ENCODE data around the gene AGBL3.

The AGBL3 gene

DNA sequence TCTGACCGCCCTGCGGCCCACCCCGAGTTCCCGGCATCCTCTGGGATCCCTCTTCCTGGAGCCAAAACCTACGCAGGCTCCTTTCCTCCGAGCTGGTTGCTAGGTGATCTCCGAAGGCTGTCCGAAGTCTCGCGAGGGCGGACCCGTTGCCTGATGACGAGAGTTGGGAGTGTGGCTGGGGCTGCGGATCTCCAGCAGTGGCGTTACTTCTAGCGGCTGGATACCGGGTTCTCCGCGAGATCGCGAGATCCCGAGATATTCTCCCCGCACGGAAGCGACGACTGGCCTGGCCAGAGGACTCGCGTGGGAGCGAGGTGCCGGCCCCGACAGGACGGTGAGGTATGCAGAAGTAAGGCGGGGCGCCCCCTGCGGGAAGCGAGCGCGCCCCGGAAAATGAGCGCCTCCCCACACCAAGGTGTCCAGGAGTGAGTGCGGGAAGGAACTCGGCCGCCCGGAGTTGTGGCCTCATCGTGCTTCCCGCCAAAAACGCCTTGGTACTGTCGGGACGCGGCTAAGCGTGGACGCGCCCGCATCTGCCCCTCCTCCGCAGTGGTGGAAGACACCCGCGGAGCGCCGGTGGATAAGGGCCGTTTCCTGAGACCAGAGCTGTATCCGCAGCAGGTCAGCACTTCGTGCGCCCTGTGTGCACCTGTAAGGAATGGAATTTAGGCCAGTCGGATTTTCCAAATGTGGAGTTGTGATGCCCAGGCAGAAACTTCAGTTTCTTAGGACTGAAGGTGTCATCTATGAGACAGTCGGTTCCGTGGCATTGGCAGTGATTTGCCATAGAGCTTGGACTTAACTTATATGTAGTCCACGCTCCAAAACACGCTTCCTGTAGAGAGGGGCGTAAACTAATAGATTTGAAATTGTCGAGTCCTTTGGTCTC is at the start of gene AGBL3:
Gene AGBL3 (plus strand): TSS at position 146 of the 889 bp plus-strand sequence. CDS start 1,426 bp downstream, outside the sequence.
- peak within 1 kb of the TSS; percentile 85 for H3K9ac ChIP-seq (ENCODE audit: low read depth, low read length)
- H3K9me3 ChIP-seq (ENCODE audit: insufficient read depth, low read depth, low read length), result no peaks in the 10 kb centered on the region
- H3K27me3 ChIP-seq (ENCODE audit: insufficient read depth, low read length), result no peaks in the 10 kb centered on the region
- 0 out of 2 replicates have a peak, but pooled peaks cover 3% of the 10 kb centered on the region for H3K4me1 ChIP-seq (ENCODE audit: insufficient read depth, low read length)
- H3K36me3 ChIP-seq (ENCODE audit: insufficient read depth, low read depth, low read length), result peaks cover 12% of the 10 kb centered on the region
- peak within 1 kb of the TSS; percentile 68 for H3K27ac ChIP-seq (ENCODE audit: low read length)
- peak within 1 kb of the TSS; percentile 86 for H3K4me3 ChIP-seq (ENCODE audit: low read length)

DNA sequence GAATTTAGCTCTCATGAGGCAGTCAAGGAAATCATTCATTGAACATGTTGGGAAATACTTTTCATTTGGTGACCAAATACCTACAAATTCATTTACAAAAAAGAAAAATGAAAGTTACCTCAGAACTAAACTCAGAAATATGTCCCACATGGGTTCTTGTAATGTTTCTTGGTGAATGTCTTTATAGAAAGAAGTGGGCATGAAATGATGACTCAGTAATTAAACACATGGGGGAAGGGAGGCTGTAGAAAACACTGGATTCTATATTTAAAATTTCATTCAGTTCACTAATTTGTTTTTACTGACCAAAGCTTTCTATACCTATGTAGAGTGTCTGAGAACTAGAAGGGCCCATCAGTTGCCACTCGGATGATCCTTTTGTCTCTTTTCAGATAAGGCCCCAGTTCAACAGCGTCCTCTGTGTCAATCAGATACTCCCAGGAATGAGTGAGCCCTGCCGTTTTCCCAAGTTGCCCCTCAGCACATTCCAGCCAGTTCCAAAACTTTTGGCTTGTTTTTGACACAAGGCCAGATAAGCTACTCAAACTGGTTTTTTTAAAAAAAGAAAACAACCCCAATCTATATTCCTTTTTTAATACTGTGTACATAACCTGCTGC is 49.3 kb upstream of the AGBL3 start:
- Histone ChIP-seq H3K4me3 (ENCODE audit: low read length) (no peak overlapping the region), H3K27ac (ENCODE audit: low read length) (peak overlapping the region; percentile 6), H3K9me3 (ENCODE audit: insufficient read depth, low read depth, low read length) (no peaks in the 10 kb centered on the region), H3K4me1 (ENCODE audit: insufficient read depth, low read length) (peaks cover 11% of the 10 kb centered on the region), H3K27me3 (ENCODE audit: insufficient read depth, low read length) (no peaks in the 10 kb centered on the region), H3K36me3 (ENCODE audit: insufficient read depth, low read depth, low read length) (peaks cover 52% of the 10 kb centered on the region), H3K9ac (ENCODE audit: low read depth, low read length) (no peak overlapping the region)

DNA sequence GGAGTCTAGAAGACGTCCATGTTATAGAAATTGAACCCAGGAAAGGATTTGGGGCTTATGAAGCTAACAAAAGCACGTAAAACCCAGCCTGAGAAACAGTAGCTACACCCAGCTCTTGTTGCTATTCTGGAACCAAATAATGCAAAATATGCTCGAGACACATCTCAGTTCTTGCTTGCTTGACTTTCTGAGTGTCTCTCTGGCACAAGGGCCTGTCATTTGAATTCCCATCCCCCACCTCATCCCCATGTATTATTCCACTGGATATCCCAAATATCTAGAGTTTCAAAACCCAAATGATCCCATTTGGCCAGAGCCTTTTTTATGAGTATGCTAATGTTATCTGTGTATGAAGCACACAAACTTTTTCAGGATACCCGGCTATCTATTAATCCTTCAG is 48.2 kb upstream of the AGBL3 start:
- peaks cover 11% of the 10 kb centered on the region for H3K4me1 ChIP-seq (ENCODE audit: insufficient read depth, low read length)
- no peak overlapping the region for H3K9ac ChIP-seq (ENCODE audit: low read depth, low read length)

DNA sequence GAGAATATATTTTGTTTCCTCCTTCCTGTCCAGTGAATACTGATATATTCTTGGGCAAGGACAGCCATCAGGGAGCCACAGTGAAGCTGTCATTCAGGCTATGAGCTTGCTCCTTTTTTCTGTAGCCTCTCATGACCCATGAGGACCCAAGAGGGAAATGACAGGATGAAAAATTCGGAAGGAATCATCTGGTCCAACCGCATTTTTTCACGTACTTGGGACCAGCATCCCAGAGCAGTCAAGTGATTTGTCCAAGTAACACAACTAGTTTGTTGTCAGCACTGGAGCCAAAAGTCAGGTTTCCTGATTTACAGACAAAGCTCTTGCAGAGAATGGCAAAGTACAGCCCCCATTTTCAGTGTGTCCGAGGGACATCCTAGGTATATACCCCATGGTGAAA is 47.2 kb upstream of the AGBL3 start:
- peaks cover 11% of the 10 kb centered on the region for H3K4me1 ChIP-seq (ENCODE audit: insufficient read depth, low read length)
- no peaks in the 10 kb centered on the region for H3K9me3 ChIP-seq (ENCODE audit: insufficient read depth, low read depth, low read length)
- peaks cover 32% of the 10 kb centered on the region for H3K36me3 ChIP-seq (ENCODE audit: insufficient read depth, low read depth, low read length)
- H3K4me3 ChIP-seq (ENCODE audit: low read length), result no peak overlapping the region
- H3K27ac ChIP-seq (ENCODE audit: low read length), result no peak overlapping the region
- no peak overlapping the region for H3K9ac ChIP-seq (ENCODE audit: low read depth, low read length)
- no peaks in the 10 kb centered on the region for H3K27me3 ChIP-seq (ENCODE audit: insufficient read depth, low read length)

More for the DNA sequence above, 48.2 kb upstream of the AGBL3 start:
- H3K27me3 ChIP-seq (ENCODE audit: insufficient read depth, low read length), result no peaks in the 10 kb centered on the region
- H3K36me3 ChIP-seq (ENCODE audit: insufficient read depth, low read depth, low read length), result peaks cover 42% of the 10 kb centered on the region
- H3K4me3 ChIP-seq (ENCODE audit: low read length), result no peak overlapping the region
- H3K27ac ChIP-seq (ENCODE audit: low read length), result no peak overlapping the region
- no peaks in the 10 kb centered on the region for H3K9me3 ChIP-seq (ENCODE audit: insufficient read depth, low read depth, low read length)

DNA sequence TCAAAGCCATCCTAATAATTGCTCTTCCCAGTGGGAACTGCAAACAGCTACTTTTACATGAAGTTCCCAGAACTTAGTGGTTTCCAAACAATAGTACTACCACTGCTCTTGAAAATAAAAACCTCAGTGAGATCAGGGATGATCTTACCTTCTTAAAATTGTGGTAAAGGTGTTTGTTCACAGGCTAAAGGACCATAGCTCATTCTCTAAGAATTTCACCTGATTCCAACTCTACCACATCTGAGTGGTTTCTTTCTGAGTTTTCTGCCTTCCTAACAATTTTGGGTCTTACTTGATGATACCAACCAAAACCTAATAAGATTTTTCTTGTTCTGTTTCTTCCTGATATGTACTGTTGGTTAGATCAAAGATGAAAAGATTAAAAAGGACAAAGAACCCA is 45.6 kb upstream of the AGBL3 start:
- no peak overlapping the region for H3K9ac ChIP-seq (ENCODE audit: low read depth, low read length)
- H3K36me3 ChIP-seq (ENCODE audit: insufficient read depth, low read depth, low read length), result peaks cover 19% of the 10 kb centered on the region
- H3K9me3 ChIP-seq (ENCODE audit: insufficient read depth, low read depth, low read length), result no peaks in the 10 kb centered on the region
- H3K4me1 ChIP-seq (ENCODE audit: insufficient read depth, low read length), result peaks cover 11% of the 10 kb centered on the region
- H3K27ac ChIP-seq (ENCODE audit: low read length), result peak overlapping the region; percentile 43
- no peak overlapping the region for H3K4me3 ChIP-seq (ENCODE audit: low read length)
- no peaks in the 10 kb centered on the region for H3K27me3 ChIP-seq (ENCODE audit: insufficient read depth, low read length)

DNA sequence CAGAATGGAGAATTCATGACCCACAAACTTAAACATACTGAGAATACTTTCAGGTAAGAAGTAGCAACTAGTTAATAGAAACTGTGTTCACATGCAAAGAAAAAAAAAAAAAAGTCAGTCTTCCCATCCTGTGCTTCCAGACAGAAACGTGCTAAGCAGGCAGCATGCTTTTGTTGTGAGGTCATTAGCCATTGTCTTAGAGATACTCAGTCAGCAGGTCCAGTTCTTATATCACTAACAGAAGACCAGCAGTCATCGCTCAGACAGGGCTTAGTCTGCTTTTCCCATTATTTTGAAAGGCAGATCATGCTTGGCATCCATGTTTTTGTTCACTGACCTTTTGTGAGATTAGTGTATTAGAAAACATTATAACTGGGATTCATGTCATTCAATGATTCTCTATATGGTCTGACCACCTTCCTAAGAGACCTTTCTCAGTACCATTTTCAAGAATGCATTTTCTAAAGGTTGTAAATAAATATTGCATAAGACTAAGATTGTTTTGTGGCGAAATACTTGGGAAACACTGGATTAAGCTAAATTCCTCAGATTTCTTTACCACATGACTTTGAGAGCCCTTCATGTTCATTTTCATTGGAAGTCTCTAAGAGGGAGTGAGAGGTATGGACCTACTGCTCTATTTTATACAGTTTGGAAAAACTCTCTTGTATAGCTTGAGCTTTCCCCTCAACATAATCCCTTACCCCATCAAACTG is 45.0 kb upstream of the AGBL3 start:
- H3K4me3 ChIP-seq (ENCODE audit: low read length), result no peak overlapping the region
- peaks cover 11% of the 10 kb centered on the region for H3K4me1 ChIP-seq (ENCODE audit: insufficient read depth, low read length)
- H3K27ac ChIP-seq (ENCODE audit: low read length), result no peak overlapping the region
- H3K27me3 ChIP-seq (ENCODE audit: insufficient read depth, low read length), result no peaks in the 10 kb centered on the region
- no peak overlapping the region for H3K9ac ChIP-seq (ENCODE audit: low read depth, low read length)
- peaks cover 16% of the 10 kb centered on the region for H3K36me3 ChIP-seq (ENCODE audit: insufficient read depth, low read depth, low read length)
- no peaks in the 10 kb centered on the region for H3K9me3 ChIP-seq (ENCODE audit: insufficient read depth, low read depth, low read length)

DNA sequence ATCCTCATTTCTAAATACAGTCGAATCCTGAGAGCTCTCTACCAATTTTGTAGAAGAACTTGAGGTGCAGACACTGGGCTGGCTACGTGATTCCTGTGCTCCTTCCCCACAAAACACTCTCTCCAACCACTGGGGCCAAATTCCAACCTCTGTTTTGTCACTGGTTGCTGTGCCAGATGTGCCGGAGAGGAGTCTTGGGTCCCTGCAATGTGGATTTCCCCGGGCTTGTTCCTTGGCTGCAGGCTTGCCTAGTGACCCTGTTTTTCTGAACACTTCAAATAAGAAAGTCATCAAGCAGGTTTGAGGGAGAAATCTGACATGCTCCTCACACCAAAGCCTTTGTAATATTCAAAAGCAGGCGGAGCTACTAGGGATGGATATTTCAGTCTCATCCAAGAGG is 44.4 kb upstream of the AGBL3 start:
- Histone ChIP-seq H3K36me3 (ENCODE audit: insufficient read depth, low read depth, low read length) (peaks cover 15% of the 10 kb centered on the region), H3K9me3 (ENCODE audit: insufficient read depth, low read depth, low read length) (no peaks in the 10 kb centered on the region), H3K27me3 (ENCODE audit: insufficient read depth, low read length) (no peaks in the 10 kb centered on the region), H3K27ac (ENCODE audit: low read length) (no peak overlapping the region), H3K4me1 (ENCODE audit: insufficient read depth, low read length) (peaks cover 11% of the 10 kb centered on the region), H3K4me3 (ENCODE audit: low read length) (no peak overlapping the region), H3K9ac (ENCODE audit: low read depth, low read length) (no peak overlapping the region)

DNA sequence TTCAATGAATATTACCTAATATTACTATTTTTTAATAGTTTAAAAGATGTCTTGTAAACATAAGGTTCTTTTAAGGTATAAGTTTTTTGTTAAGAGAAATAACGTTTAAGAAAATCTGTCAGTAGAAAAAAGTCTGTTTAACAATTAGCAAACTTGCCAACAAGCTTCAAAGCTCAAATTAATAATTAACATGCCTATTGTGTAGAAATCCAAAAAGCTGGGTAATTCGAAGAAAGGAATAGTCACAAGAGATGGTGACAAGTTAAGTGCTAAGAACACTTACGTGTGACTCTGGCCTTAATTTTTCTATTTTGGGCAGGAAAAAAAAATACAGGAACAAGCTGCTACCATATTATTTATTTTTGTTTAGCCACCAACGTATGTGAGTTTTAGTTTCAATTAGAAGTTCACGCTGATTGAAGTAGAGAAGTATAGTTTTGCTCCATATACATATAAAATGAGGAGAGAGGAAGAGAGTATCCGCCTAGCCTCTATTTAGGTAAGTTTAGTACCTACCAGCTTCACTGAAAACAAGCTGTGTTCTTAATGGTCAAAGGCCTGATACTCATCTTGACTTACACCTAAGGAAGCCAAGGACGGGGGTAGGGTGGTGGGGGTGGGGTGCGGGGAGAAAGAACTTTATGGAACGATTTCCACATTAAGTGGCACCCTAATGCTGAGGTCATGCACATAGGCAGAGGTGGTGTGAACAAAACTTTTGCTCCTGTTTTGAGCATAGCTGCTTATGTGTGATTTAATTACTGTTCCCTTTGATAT is 43.4 kb upstream of the AGBL3 start:
- no peak overlapping the region for H3K4me3 ChIP-seq (ENCODE audit: low read length)
- H3K27ac ChIP-seq (ENCODE audit: low read length), result no peak overlapping the region
- H3K9me3 ChIP-seq (ENCODE audit: insufficient read depth, low read depth, low read length), result no peaks in the 10 kb centered on the region
- peaks cover 24% of the 10 kb centered on the region for H3K36me3 ChIP-seq (ENCODE audit: insufficient read depth, low read depth, low read length)
- peaks cover 11% of the 10 kb centered on the region for H3K4me1 ChIP-seq (ENCODE audit: insufficient read depth, low read length)
- no peaks in the 10 kb centered on the region for H3K27me3 ChIP-seq (ENCODE audit: insufficient read depth, low read length)
- H3K9ac ChIP-seq (ENCODE audit: low read depth, low read length), result no peak overlapping the region

DNA sequence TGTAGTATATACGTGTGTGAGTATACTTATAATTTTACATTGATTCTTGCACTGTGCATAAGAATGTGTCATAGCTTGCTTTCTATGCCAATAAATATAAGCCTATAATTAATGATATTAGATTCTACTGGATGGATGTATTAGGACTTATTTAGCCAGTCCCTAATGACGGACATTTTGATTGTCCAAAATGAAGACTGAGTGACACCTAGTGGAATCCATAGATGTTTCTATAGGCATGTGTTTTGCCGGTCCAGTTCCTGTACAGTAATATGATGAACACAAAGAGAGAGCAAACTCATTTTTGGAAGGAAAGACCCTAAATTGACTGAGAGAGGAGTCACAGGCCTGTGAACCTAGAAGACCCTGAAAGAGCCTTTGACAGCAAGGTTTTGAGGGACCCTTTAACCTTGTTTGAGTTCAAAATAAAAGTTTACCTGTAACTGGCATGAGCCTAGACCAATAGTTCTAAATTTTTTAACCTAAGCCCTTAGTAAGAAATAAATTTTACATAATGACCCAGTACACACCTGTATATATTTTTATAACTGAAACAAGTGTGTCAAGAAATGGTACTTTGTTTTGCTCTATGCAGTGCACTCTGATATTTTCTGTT is 42.4 kb upstream of the AGBL3 start:
- Histone ChIP-seq H3K36me3 (ENCODE audit: insufficient read depth, low read depth, low read length) (peaks cover 34% of the 10 kb centered on the region), H3K27me3 (ENCODE audit: insufficient read depth, low read length) (no peaks in the 10 kb centered on the region), H3K27ac (ENCODE audit: low read length) (no peak overlapping the region), H3K4me1 (ENCODE audit: insufficient read depth, low read length) (peaks cover 11% of the 10 kb centered on the region), H3K9me3 (ENCODE audit: insufficient read depth, low read depth, low read length) (no peaks in the 10 kb centered on the region), H3K4me3 (ENCODE audit: low read length) (no peak overlapping the region), H3K9ac (ENCODE audit: low read depth, low read length) (no peak overlapping the region)

DNA sequence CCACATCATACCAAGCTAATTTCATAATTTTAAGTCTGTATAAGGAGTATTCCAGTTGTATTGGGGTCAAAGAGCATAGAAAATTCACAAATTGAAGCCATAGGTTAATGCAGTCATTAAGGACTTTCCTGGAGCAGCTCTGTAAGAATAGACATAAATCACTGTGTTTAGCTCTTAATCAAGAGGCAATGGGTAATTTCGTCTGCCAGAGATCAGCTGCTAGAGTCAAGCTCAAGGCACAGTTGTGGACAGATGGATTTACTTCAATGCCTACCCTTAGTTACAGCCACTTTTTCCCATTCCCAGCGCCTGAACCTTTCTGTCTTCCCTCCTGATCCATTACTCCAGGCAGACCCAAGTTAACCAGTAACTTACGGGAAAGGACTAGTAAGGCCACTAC is 40.6 kb upstream of the AGBL3 start:
- Histone ChIP-seq H3K4me1 (ENCODE audit: insufficient read depth, low read length) (peaks cover 10% of the 10 kb centered on the region), H3K4me3 (ENCODE audit: low read length) (no peak overlapping the region), H3K9me3 (ENCODE audit: insufficient read depth, low read depth, low read length) (no peaks in the 10 kb centered on the region), H3K9ac (ENCODE audit: low read depth, low read length) (no peak overlapping the region), H3K36me3 (ENCODE audit: insufficient read depth, low read depth, low read length) (peaks cover 52% of the 10 kb centered on the region), H3K27me3 (ENCODE audit: insufficient read depth, low read length) (no peaks in the 10 kb centered on the region), H3K27ac (ENCODE audit: low read length) (no peak overlapping the region)

DNA sequence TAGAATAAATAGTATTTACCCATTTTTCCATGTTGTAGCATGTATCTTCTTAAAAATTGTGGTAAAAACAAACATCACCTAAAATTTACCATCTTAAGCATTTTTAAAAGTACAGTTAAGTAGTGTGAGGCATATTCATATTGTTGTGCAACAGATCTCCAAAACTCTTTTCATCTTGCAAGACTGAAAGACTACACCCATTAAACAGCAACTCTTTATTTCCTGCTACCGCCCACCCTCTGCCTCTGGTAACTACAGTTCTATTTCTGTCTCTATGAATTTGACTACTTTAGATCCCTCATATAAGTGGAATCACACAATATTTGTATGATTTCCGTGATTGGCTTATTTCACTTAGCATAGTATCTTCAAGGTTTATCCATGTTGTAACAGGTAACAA is 40.0 kb upstream of the AGBL3 start:
- peaks cover 4% of the 10 kb centered on the region for H3K4me1 ChIP-seq (ENCODE audit: insufficient read depth, low read length)
- H3K9ac ChIP-seq (ENCODE audit: low read depth, low read length), result no peak overlapping the region
- H3K4me3 ChIP-seq (ENCODE audit: low read length), result no peak overlapping the region
- H3K27ac ChIP-seq (ENCODE audit: low read length), result no peak overlapping the region
- H3K36me3 ChIP-seq (ENCODE audit: insufficient read depth, low read depth, low read length), result peaks cover 58% of the 10 kb centered on the region
- H3K27me3 ChIP-seq (ENCODE audit: insufficient read depth, low read length), result no peaks in the 10 kb centered on the region
- no peaks in the 10 kb centered on the region for H3K9me3 ChIP-seq (ENCODE audit: insufficient read depth, low read depth, low read length)
